HepG2 (cell line): ENCODE results near the gene CHST11. TPM values are rescaled to one million over a fixed set of nuclear protein-coding genes. Genes with fewer than 3 reads are reported as not detected.

Source experiments
- ATAC-seq: fragments of 200-7000 bp; cut with Tn5 transposase; 3 replicates; pipeline ENCODE4 v1.9.1; 2020; ENCODE audit warnings: mild to moderate bottlenecking, moderate library complexity
- BruUV-seq: library from RNA; stranded (reverse); fragments of 400-500 nt; replicated peaks from 2 replicates; lab custom pipeline; 2021; lab: Mats Ljungman, UMichigan
- CTCF ChIA-PET: fragments of 300-600 bp; formaldehyde crosslinking; extraction: SDS; loops from one replicate; lab custom pipeline; 2021; ENCODE audit warnings: low total read pairs, inconsistent platforms, low intra/inter-chr PET ratio; lab: Yijun Ruan, JAX
- POLR2A ChIA-PET: fragments of 350-600 bp; sonication (Branson Sonifier 250); formaldehyde crosslinking; loops from one replicate; lab custom pipeline; 2020; ENCODE audit warnings: antibody characterized with exemption, inconsistent platforms; lab: Yijun Ruan, JAX
- DNase-seq: peaks from one replicate; pipeline ENCODE4 v3.0.0-alpha.2; 2015; ENCODE audit warnings: low spot score
- FAIRE-seq: peaks from 3 replicates; lab custom pipeline; 2011; peaks lifted over from hg19 to GRCh38; lab: Jason Lieb, UNC
- H2AFZ ChIP-seq: one replicate; pipeline ENCODE4 v1.6.1; 2011; ENCODE audit warnings: low read length, inconsistent platforms
- H3K27ac ChIP-seq: fragments of 300-600 bp; 3 replicates; pipeline ENCODE4 v1.8.0; 2011; ENCODE audit warnings: mixed run types, mild to moderate bottlenecking, mixed read lengths, low read length, inconsistent platforms; ENCODE audit not compliant: insufficient read depth; ENCODE audit errors: extremely low read length
- H3K27me3 ChIP-seq, 2 experiments: fragments of 200-600 bp in 1 of 2; 2 replicates in 1 of 2; 3 replicates in 1 of 2; pipeline versions ENCODE4 v1.6.0 to v1.8.0; 2011; ENCODE audit warnings: low read length in 2 of 2, mild to moderate bottlenecking in 2 of 2, moderate library complexity in 2 of 2, inconsistent platforms in 1 of 2; ENCODE audit not compliant: insufficient read depth in 2 of 2, control insufficient read depth in 1 of 2
- H3K36me3 ChIP-seq, 2 experiments: fragments of 200-600 bp in 1 of 2; replicated peaks in 1 of 2; 2 replicates in 1 of 2; 3 replicates in 1 of 2; pipeline versions ENCODE4 v1.5.1 to v1.8.0; 2011; ENCODE audit warnings: low read length in 2 of 2, inconsistent platforms in 1 of 2; ENCODE audit not compliant: insufficient read depth in 2 of 2, control insufficient read depth in 1 of 2
- H3K4me1 ChIP-seq: 2 replicates; pipeline ENCODE4 v1.5.1; 2012; ENCODE audit warnings: low read length, inconsistent platforms; ENCODE audit not compliant: insufficient read depth
- H3K4me2 ChIP-seq: 2 replicates; pipeline ENCODE4 v1.6.0; 2011; ENCODE audit warnings: low read depth, low read length, inconsistent platforms
- H3K4me3 ChIP-seq, 3 experiments: fragments of 200-600 bp in 1 of 3; sonication (generic), shearing (Covaris generic) in 1 of 3; replicated peaks in 1 of 3; 2 replicates each; pipeline ENCODE4 v1.5.1; 2011 to 2016; ENCODE audit warnings: low read length in 3 of 3, inconsistent platforms in 2 of 3, low read depth in 2 of 3, mild to moderate bottlenecking in 2 of 3, control low read depth in 1 of 3, mixed read lengths in 1 of 3; ENCODE audit not compliant: insufficient read depth in 1 of 3
- H3K79me2 ChIP-seq: one replicate; pipeline ENCODE4 v1.6.1; 2011; ENCODE audit warnings: low read length, inconsistent platforms; ENCODE audit not compliant: insufficient read depth
- H3K9ac ChIP-seq: 2 replicates; pipeline ENCODE4 v1.6.0; 2011; ENCODE audit warnings: mild to moderate bottlenecking, low read depth, low read length, inconsistent platforms; ENCODE audit not compliant: insufficient read depth
- H3K9me3 ChIP-seq: 2 replicates; pipeline ENCODE4 v1.5.1; 2012; ENCODE audit warnings: mild to moderate bottlenecking, low read length
- H4K20me1 ChIP-seq: 2 replicates; pipeline ENCODE4 v1.6.0; 2011; ENCODE audit warnings: inconsistent platforms, mild to moderate bottlenecking, low read length, moderate library complexity; ENCODE audit not compliant: insufficient read depth
- BATF2 ChIP-seq: sonication (generic); formaldehyde crosslinking; IDR thresholded peaks from 2 replicates; pipeline ENCODE4 v1.8.0; 2022; ENCODE audit warnings: mild to moderate bottlenecking, missing genetic modification reagents, moderate library complexity
- HES4 ChIP-seq: sonication (generic); formaldehyde crosslinking; IDR thresholded peaks from 2 replicates; pipeline ENCODE4 v1.9.0; 2021; ENCODE audit warnings: mild to moderate bottlenecking, missing genetic modification reagents, borderline replicate concordance
- JDP2 ChIP-seq: sonication (generic); formaldehyde crosslinking; IDR thresholded peaks from 2 replicates; pipeline ENCODE4 v1.8.1; 2022; ENCODE audit warnings: missing genetic modification reagents, borderline replicate concordance
- KLF9 ChIP-seq: IDR thresholded peaks from 2 replicates; pipeline ENCODE4 v1.6.1; 2016; ENCODE audit warnings: low read depth
- PHF20 ChIP-seq: sonication (generic); formaldehyde crosslinking; IDR thresholded peaks from 2 replicates; pipeline ENCODE4 v1.5.0; 2020; ENCODE audit warnings: mild to moderate bottlenecking, missing genetic modification reagents
- ZFP41 ChIP-seq: sonication (generic); formaldehyde crosslinking; IDR thresholded peaks from 2 replicates; pipeline ENCODE4 v1.4.0; 2020; ENCODE audit warnings: mild to moderate bottlenecking, missing genetic modification reagents, borderline replicate concordance
- ZFP62 ChIP-seq: sonication (generic); formaldehyde crosslinking; IDR thresholded peaks from 2 replicates; pipeline ENCODE4 v1.4.0; 2020; ENCODE audit warnings: missing genetic modification reagents
- ZNF143 ChIP-seq: sonication (generic); formaldehyde crosslinking; IDR thresholded peaks from 2 replicates; pipeline ENCODE4 v1.4.0; 2020; ENCODE audit warnings: missing genetic modification reagents
- ZNF180 ChIP-seq: sonication (generic); formaldehyde crosslinking; IDR thresholded peaks from 2 replicates; pipeline ENCODE4 v1.4.0; 2020; ENCODE audit warnings: low read depth, missing genetic modification reagents, borderline replicate concordance
- ZNF205 ChIP-seq: IDR thresholded peaks from 2 replicates; pipeline ENCODE4 v1.6.1; 2018; ENCODE audit warnings: missing biosample characterization, missing genetic modification reagents
- ZNF235 ChIP-seq: sonication (generic); formaldehyde crosslinking; IDR thresholded peaks from 2 replicates; pipeline ENCODE4 v1.8.1; 2023; ENCODE audit warnings: mild to moderate bottlenecking, missing genetic modification reagents, borderline replicate concordance
- ZNF431 ChIP-seq: sonication (generic); formaldehyde crosslinking; IDR thresholded peaks from 2 replicates; pipeline ENCODE4 v1.9.0; 2022; ENCODE audit warnings: missing genetic modification reagents, low read depth, mild to moderate bottlenecking, borderline replicate concordance
- ZNF556 ChIP-seq: sonication (generic); formaldehyde crosslinking; IDR thresholded peaks from 2 replicates; pipeline ENCODE4 v1.4.0; 2020; ENCODE audit warnings: mild to moderate bottlenecking, missing genetic modification reagents, borderline replicate concordance
- ZNF639 ChIP-seq: conservative IDR thresholded peaks from 2 replicates; pipeline ENCODE4 v1.6.1; 2018; ENCODE audit warnings: missing genetic modification reagents
- WGBS: methylation state at CpG from one replicate; pipeline ENCODE4 v1.1.6; 2017; ENCODE audit warnings: low lambda C conversion rate; 5-methylcytosine and 5-hydroxymethylcytosine counted together
- in situ Hi-C: cut with HindIII; loops from 2 replicates; pipeline ENCODE4 v1.10.0; 2017; ENCODE audit warnings: low pct_unique_long_range_greater_than_20kb; ENCODE audit not compliant: extremely low pct_ligation_motif_present
- intact Hi-C: fragments of 100-400 bp; cut with micrococcal nuclease; formaldehyde crosslinking; loops from one replicate; pipeline ENCODE4 v1.10.0; 2022; ENCODE audit not compliant: unreplicated experiment
- polyA plus RNA-seq, 8 experiments: library from polyadenylated mRNA; depleted of rRNA in 3 of 8; stranded (reverse) in 7 of 8; unstranded in 1 of 8; fragments of >200 nt; fragmentation: Illumina TruSeq in 4 of 8; extraction: Trizol in 4 of 8; gene quantifications; 2 replicates each; pipeline versions ENCODE4 v1.2.1 to v1.2.3, GENCODE V29; 2011 to 2016; ENCODE audit warnings: low read depth in 4 of 8, missing spikeins in 1 of 8, mixed read lengths in 1 of 8; ENCODE audit not compliant: insufficient read depth in 1 of 8
- total RNA-seq, 5 experiments: library from RNA; depleted of rRNA; stranded (reverse); fragments of >200 nt; fragmentation: Illumina TruSeq; extraction: Trizol; gene quantifications; 2 replicates each; pipeline ENCODE4 v1.2.3, GENCODE V29; 2016; ENCODE audit warnings: low read depth in 1 of 5
- TF ChIP-seq, protein P1 (sequence below): sonication (generic); formaldehyde crosslinking; IDR thresholded peaks from 2 replicates; pipeline ENCODE4 v1.8.0; 2022; ENCODE audit warnings: missing genetic modification reagents, low read depth, mild to moderate bottlenecking, borderline replicate concordance
- TF ChIP-seq, protein P2 (sequence below): sonication (generic); formaldehyde crosslinking; IDR thresholded peaks from 2 replicates; pipeline ENCODE4 v1.9.0; 2022; ENCODE audit warnings: missing genetic modification reagents, mild to moderate bottlenecking, borderline replicate concordance

Gene CHST11
- total and polyA plus RNA-seq, 2 of the 13 experiments (the other 11 are each of a cell fraction or from before 2014, with no cell fraction given): 0.15 TPM; not detected in 1

GRCh38 chr12:104458694-104459367, 2.1 kb downstream of the CHST11 start:
- no peak overlapping the region for H2AFZ ChIP-seq
- POLR2A ChIA-PET: no interaction called here
- CTCF ChIA-PET: no interaction called here
- H3K36me3 ChIP-seq: no peaks in the 10 kb centered on the region
- DNase-seq: no peak
- no peaks in the 10 kb centered on the region for H3K79me2 ChIP-seq
- no peak overlapping the region for H3K9ac ChIP-seq
- H3K27ac ChIP-seq: no peak overlapping the region
- TF ChIP-seq PHF20 (CRISPR knock-in tag): no peak
- TF ChIP-seq ZNF639 (CRISPR knock-in tag): no peak
- no peak for TF ChIP-seq ZFP41
- TF ChIP-seq KLF9 (CRISPR knock-in tag): no peak
- no peak for TF ChIP-seq BATF2 (CRISPR knock-in tag)
- TF ChIP-seq ZFP62: no peak
- TF ChIP-seq ZNF180 (CRISPR knock-in tag): no peak
- TF ChIP-seq, protein P1, sequence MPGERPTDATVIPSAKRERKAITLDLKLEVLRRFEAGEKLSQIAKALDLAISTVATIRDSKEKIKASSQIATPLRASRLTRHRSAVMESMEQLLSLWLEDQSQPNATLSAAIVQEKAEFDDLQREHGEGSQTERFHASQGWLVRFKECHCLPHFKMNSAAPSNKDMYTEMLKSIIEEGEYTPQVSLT (CRISPR knock-in tag): no peak
- TF ChIP-seq HES4: no peak
- TF ChIP-seq ZNF205: no peak
- TF ChIP-seq, protein P2, sequence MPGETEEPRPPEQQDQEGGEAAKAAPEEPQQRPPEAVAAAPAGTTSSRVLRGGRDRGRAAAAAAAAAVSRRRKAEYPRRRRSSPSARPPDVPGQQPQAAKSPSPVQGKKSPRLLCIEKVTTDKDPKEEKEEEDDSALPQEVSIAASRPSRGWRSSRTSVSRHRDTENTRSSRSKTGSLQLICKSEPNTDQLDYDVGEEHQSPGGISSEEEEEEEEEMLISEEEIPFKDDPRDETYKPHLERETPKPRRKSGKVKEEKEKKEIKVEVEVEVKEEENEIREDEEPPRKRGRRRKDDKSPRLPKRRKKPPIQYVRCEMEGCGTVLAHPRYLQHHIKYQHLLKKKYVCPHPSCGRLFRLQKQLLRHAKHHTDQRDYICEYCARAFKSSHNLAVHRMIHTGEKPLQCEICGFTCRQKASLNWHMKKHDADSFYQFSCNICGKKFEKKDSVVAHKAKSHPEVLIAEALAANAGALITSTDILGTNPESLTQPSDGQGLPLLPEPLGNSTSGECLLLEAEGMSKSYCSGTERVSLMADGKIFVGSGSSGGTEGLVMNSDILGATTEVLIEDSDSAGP (CRISPR knock-in tag): no peak
- no peak for TF ChIP-seq ZNF431 (CRISPR knock-in tag)
- no peak for TF ChIP-seq JDP2 (CRISPR knock-in tag)
- TF ChIP-seq ZNF235 (CRISPR knock-in tag): no peak
- no peak for TF ChIP-seq ZNF143 (CRISPR knock-in tag)
- TF ChIP-seq ZNF556: no peak
- intact Hi-C loops: no loop called here
- no peak for ATAC-seq
- in situ Hi-C loops: no loop called here
- H3K4me1 ChIP-seq: no peaks in the 10 kb centered on the region
- H3K27me3 ChIP-seq: peaks cover 7 to 60% of the 10 kb centered on the region in 2 experiments; a peak in 4 of 5 replicates
- no TSS peak for BruUV-seq
- no peak overlapping the region for H3K4me3 ChIP-seq
- 35% methylated on average over 20 of the region's 21 CpGs for WGBS
- no peak overlapping the region for H3K4me2 ChIP-seq
- H4K20me1 ChIP-seq: no peaks in the 10 kb centered on the region
- no peaks in the 10 kb centered on the region for H3K9me3 ChIP-seq
- no peak for FAIRE-seq
